Transverse colon (tissue), 4 donors: ENCODE measurements around the gene PRR33.

Source experiments
- EP300 ChIP-seq: sonication (generic); formaldehyde crosslinking; IDR thresholded peaks from one replicate; pipeline ENCODE4 v1.6.1; 2017; ENCODE audit warnings: antibody characterized with exemption, low read depth
- POLR2A ChIP-seq: fragments of 450-650 bp; IDR thresholded peaks from one replicate; pipeline ENCODE4 v1.6.1; 2016; ENCODE audit warnings: antibody characterized with exemption, mild to moderate bottlenecking, moderate library complexity
- POLR2AphosphoS5 ChIP-seq, 3 donors: sonication (generic); formaldehyde crosslinking; IDR thresholded peaks; one replicate each; pipeline ENCODE4 v1.6.1; 2016; ENCODE audit warnings: antibody characterized with exemption in 3 of 3
- TF ChIP-seq, protein P1 (sequence below), 5 experiments: fragments of 200-600 bp in 3 of 5; fragments of 450-650 bp in 2 of 5; sonication (generic) in 3 of 5; IDR thresholded peaks; 1 replicate in 2 of 5; 2 replicates in 3 of 5; pipeline ENCODE4 v1.5.1; 2016 to 2017; ENCODE audit warnings: antibody characterized with exemption in 5 of 5, inconsistent platforms in 3 of 5, mild to moderate bottlenecking in 2 of 5, moderate library complexity in 1 of 5

DNA sequence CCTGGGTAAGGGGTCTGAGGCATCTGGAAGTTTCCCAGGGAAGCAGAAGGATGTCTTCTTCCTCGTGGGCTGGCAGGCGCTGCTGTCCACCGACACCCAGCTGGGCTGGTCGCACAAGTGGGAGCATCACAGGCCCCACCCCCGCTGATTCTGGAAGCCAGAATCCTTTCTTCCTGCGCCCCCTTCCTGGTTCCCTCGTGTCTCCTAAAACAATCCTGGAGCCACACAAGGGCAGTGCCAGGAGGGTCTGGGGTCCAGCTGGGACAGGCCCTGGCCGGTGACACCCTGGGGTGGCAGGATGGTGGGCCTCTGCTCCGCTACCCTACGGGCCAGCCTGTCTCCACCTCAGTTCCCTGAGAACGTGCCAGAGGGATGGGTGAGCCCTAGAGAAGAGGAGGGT is 34.6 kb downstream of the PRR33 start:
- TF ChIP-seq, protein P1, sequence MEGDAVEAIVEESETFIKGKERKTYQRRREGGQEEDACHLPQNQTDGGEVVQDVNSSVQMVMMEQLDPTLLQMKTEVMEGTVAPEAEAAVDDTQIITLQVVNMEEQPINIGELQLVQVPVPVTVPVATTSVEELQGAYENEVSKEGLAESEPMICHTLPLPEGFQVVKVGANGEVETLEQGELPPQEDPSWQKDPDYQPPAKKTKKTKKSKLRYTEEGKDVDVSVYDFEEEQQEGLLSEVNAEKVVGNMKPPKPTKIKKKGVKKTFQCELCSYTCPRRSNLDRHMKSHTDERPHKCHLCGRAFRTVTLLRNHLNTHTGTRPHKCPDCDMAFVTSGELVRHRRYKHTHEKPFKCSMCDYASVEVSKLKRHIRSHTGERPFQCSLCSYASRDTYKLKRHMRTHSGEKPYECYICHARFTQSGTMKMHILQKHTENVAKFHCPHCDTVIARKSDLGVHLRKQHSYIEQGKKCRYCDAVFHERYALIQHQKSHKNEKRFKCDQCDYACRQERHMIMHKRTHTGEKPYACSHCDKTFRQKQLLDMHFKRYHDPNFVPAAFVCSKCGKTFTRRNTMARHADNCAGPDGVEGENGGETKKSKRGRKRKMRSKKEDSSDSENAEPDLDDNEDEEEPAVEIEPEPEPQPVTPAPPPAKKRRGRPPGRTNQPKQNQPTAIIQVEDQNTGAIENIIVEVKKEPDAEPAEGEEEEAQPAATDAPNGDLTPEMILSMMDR (IDR thresholded peaks at IDR 0.05), result no peak
- no peak for TF ChIP-seq POLR2AphosphoS5 (IDR thresholded peaks at IDR 0.05)
- no peak for TF ChIP-seq POLR2A
- no peak for TF ChIP-seq EP300
